Esophagus muscularis mucosa (tissue), 4 donors: ENCODE data around the gene PREX1.

ENCODE experiments used
- CTCF ChIP-seq, 3 experiments: fragments of 200-600 bp in 2 of 3; fragments of 450-650 bp in 1 of 3; sonication (generic) in 2 of 3; IDR thresholded peaks; one replicate each; pipeline ENCODE4 v1.5.1; 2017 to 2019; ENCODE audit warnings: antibody characterized with exemption in 3 of 3, mild to moderate bottlenecking in 2 of 3, moderate library complexity in 1 of 3
- EP300 ChIP-seq: sonication (generic); formaldehyde crosslinking; IDR thresholded peaks from one replicate; pipeline ENCODE4 v1.6.1; 2017; ENCODE audit warnings: antibody characterized with exemption
- POLR2AphosphoS5 ChIP-seq, 2 donors: sonication (generic); formaldehyde crosslinking; IDR thresholded peaks; one replicate each; pipeline ENCODE4 v1.6.1; 2017; ENCODE audit warnings: antibody characterized with exemption in 2 of 2

GRCh38 chr20:48639899-48640298 lies 187.9 kb downstream of the PREX1 start:
- TF ChIP-seq CTCF (IDR thresholded peaks at IDR 0.05) (no peak), POLR2AphosphoS5 (IDR thresholded peaks at IDR 0.05) (no peak), EP300 (no peak)
